HUDEP-2 (cell line): ENCODE results near the gene KLHL6.
A peak's percentile ranks its signal among the peaks of the same experiment; 100 is the strongest.
"Not testable (repeated sequence)": the region's sequence is repeated elsewhere in the genome, so short reads cannot be mapped to it uniquely, and the experiment has no call there.

Experiments used
- DNase-seq, 76 experiments: peaks; one replicate each; lab custom pipeline; 2025; ENCODE audit not compliant: unreplicated experiment in 76 of 76; lab: John Stamatoyannopoulos, UW

KLHL6 gene

GRCh38 chr3:183555541-183556081 is at the start of gene KLHL6:
TSS of gene KLHL6 (minus strand) at chr3:183555706. CDS start at chr3:183555653, 53 bp downstream.
- peak in 61 of 76 experiments; percentile 5 to 60 (median 31) for DNase-seq

GRCh38 chr3:183597959-183598358 is 42.5 kb upstream of the KLHL6 start:
- DNase-seq, result no peak

GRCh38 chr3:183594636-183595035 is 39.1 kb upstream of the KLHL6 start:
- DNase-seq, result no peak

- no peak for DNase-seq
Measured at GRCh38 chr3:183592821-183593220, 37.3 kb upstream of the KLHL6 start.

- no peak for DNase-seq
Measured at GRCh38 chr3:183591881-183592521, 36.5 kb upstream of the KLHL6 start.

GRCh38 chr3:183590442-183590841 is 34.9 kb upstream of the KLHL6 start:
- no peak for DNase-seq

GRCh38 chr3:183587336-183587735 is 31.8 kb upstream of the KLHL6 start:
- no peak for DNase-seq

- no peak for DNase-seq
Measured at GRCh38 chr3:183586477-183586876, 31.0 kb upstream of the KLHL6 start.

- no peak for DNase-seq
Measured at GRCh38 chr3:183584914-183585280, 29.4 kb upstream of the KLHL6 start.

GRCh38 chr3:183584246-183584913 is 28.9 kb upstream of the KLHL6 start:
- DNase-seq, result no peak

GRCh38 chr3:183583331-183584245 is 28.1 kb upstream of the KLHL6 start:
- no peak for DNase-seq

- no peak for DNase-seq
Measured at GRCh38 chr3:183582161-183582560, 26.7 kb upstream of the KLHL6 start.

GRCh38 chr3:183581496-183582155 is 26.1 kb upstream of the KLHL6 start:
- no peak for DNase-seq

GRCh38 chr3:183579967-183580900 is 24.7 kb upstream of the KLHL6 start:
- no peak for DNase-seq

- DNase-seq, result no peak
Measured at GRCh38 chr3:183578179-183578578, 22.7 kb upstream of the KLHL6 start.

GRCh38 chr3:183577346-183577745 is 21.8 kb upstream of the KLHL6 start:
- DNase-seq, result no peak

GRCh38 chr3:183576487-183577107 is 21.1 kb upstream of the KLHL6 start:
- no peak for DNase-seq

GRCh38 chr3:183572935-183573334 is 17.4 kb upstream of the KLHL6 start:
- no peak for DNase-seq

- not testable (repeated sequence) for DNase-seq
Measured at GRCh38 chr3:183570191-183570590, 14.7 kb upstream of the KLHL6 start.
